Natural killer cell (primary cell): Measurements from ENCODE around the gene TMCO4. TPM values are rescaled to one million over a fixed set of nuclear protein-coding genes. Genes with fewer than 3 reads are reported as not detected.
"Not testable (repeated sequence)": the region's sequence is repeated elsewhere in the genome, so short reads cannot be mapped to it uniquely, and the experiment has no call there.

Source experiments
- ATAC-seq, 3 donors: fragments of 150-1000 bp in 2 of 3; fragments of 200-7000 bp in 1 of 3; cut with Tn5 transposase; 1 replicate in 1 of 3; 2 replicates in 2 of 3; pipeline ENCODE4 v1.10.0; 2021; ENCODE audit warnings: mild to moderate bottlenecking in 2 of 3, moderate library complexity in 2 of 3
- DNase-seq, 2 donors: peaks; one replicate each; pipeline versions ENCODE4 v3.0.0 to v3.0.0-alpha.2; 2013 to 2021; ENCODE audit warnings: mixed read lengths in 1 of 2
- H3K27ac ChIP-seq: one replicate; pipeline ENCODE4 v1.5.1; 2013; ENCODE audit warnings: mild to moderate bottlenecking, low read length
- H3K27me3 ChIP-seq: one replicate; pipeline ENCODE4 v1.6.1; 2013; ENCODE audit warnings: low read length; ENCODE audit not compliant: control insufficient read depth, insufficient read depth
- H3K36me3 ChIP-seq: one replicate; pipeline ENCODE4 v1.6.1; 2013; ENCODE audit warnings: low read length; ENCODE audit not compliant: control insufficient read depth, insufficient read depth
- H3K4me1 ChIP-seq: one replicate; pipeline ENCODE4 v1.6.1; 2013; ENCODE audit warnings: low read length; ENCODE audit not compliant: control insufficient read depth, insufficient read depth
- H3K4me3 ChIP-seq: one replicate; pipeline ENCODE4 v1.5.1; 2013; ENCODE audit warnings: low read length
- H3K9me3 ChIP-seq: one replicate; pipeline ENCODE4 v1.6.1; 2013; ENCODE audit warnings: low read length; ENCODE audit not compliant: control insufficient read depth, insufficient read depth
- H3K27ac Mint-ChIP-seq, 2 donors: one replicate each; pipeline ENCODE4 v1.8.0; 2022; ENCODE audit warnings: mild to moderate bottlenecking in 2 of 2, mixed read lengths in 2 of 2, moderate library complexity in 1 of 2
- H3K27me3 Mint-ChIP-seq, 2 donors: one replicate each; pipeline ENCODE4 v1.8.0; 2022; ENCODE audit warnings: low read depth in 2 of 2, mixed read lengths in 2 of 2
- H3K36me3 Mint-ChIP-seq: one replicate; pipeline ENCODE4 v1.8.0; 2022; ENCODE audit warnings: mixed read lengths
- H3K4me1 Mint-ChIP-seq, 2 donors: one replicate each; pipeline ENCODE4 v1.8.0; 2022; ENCODE audit warnings: mixed read lengths in 2 of 2
- H3K4me3 Mint-ChIP-seq: one replicate; pipeline ENCODE4 v1.8.0; 2022; ENCODE audit warnings: mild to moderate bottlenecking, moderate library complexity, mixed read lengths
- H3K9me3 Mint-ChIP-seq, 2 donors: one replicate each; pipeline ENCODE4 v1.8.0; 2022; ENCODE audit warnings: mixed read lengths in 2 of 2
- CTCF ChIP-seq: fragments of 200-600 bp; IDR thresholded peaks from one replicate; pipeline ENCODE4 v1.8.0; 2022; ENCODE audit warnings: antibody characterized with exemption
- WGBS: methylation state at CpG from one replicate; pipeline ENCODE4 v1.1.7; 2013; ENCODE audit warnings: missing lambda C conversion rate; ENCODE audit not compliant: insufficient coverage; 5-methylcytosine and 5-hydroxymethylcytosine counted together
- intact Hi-C: fragments of 100-400 bp; cut with micrococcal nuclease; formaldehyde crosslinking; loops from one replicate; pipeline ENCODE4 v1.14.2; 2022
- total RNA-seq, 4 donors: library from RNA; stranded (reverse); fragments of 120-200 nt in 1 of 4; gene quantifications; one replicate each; pipeline versions ENCODE4 v1.2.3 to v1.2.4, GENCODE V29; 2013 to 2022

Gene TMCO4
- total RNA-seq, 3 donors from 2014 or later (not counting 1 experiment from before 2014, with no cell fraction given), result 14.2 to 21.5 (median 18.3) TPM

GRCh38 chr1:19817160-19817559 is 17.4 kb upstream of the TMCO4 start:
- no peaks in the 10 kb centered on the region for H3K36me3 ChIP-seq
- no peak for TF ChIP-seq CTCF
- H3K4me3 ChIP-seq, result no peak overlapping the region
- H3K27me3 ChIP-seq, result no peaks in the 10 kb centered on the region
- Mint-ChIP-seq H3K4me3 (no peak overlapping the region), H3K4me1 (no peaks in the 10 kb centered on the region), H3K36me3 (no peaks in the 10 kb centered on the region), H3K27me3 (peaks cover 9 to 13% of the 10 kb centered on the region in 2 donors), H3K27ac (no peak overlapping the region), H3K9me3 (no peaks in the 10 kb centered on the region)
- 91% methylated on average over 5 of the region's 5 CpGs for WGBS
- no peaks in the 10 kb centered on the region for H3K4me1 ChIP-seq
- H3K27ac ChIP-seq, result no peak overlapping the region
- DNase-seq, result no peak
- no peak for ATAC-seq
- no peaks in the 10 kb centered on the region for H3K9me3 ChIP-seq
- intact Hi-C loops, result no loop called here

GRCh38 chr1:19816737-19817086 is 17.0 kb upstream of the TMCO4 start:
- H3K27ac Mint-ChIP-seq, H3K9me3 ChIP-seq, H3K4me1 Mint-ChIP-seq, H3K4me3 ChIP-seq, H3K27ac ChIP-seq, H3K9me3 Mint-ChIP-seq, ATAC-seq, H3K27me3 ChIP-seq, DNase-seq, H3K4me1 ChIP-seq, H3K4me3 Mint-ChIP-seq, H3K27me3 Mint-ChIP-seq, intact Hi-C loops, H3K36me3 ChIP-seq, H3K36me3 Mint-ChIP-seq: not testable (repeated sequence)
- 58% methylated on average over 1 of the region's 1 CpG for WGBS

- Histone ChIP-seq H3K27me3 (no peaks in the 10 kb centered on the region), H3K4me1 (no peaks in the 10 kb centered on the region), H3K9me3 (no peaks in the 10 kb centered on the region), H3K4me3 (no peak overlapping the region), H3K36me3 (no peaks in the 10 kb centered on the region), H3K27ac (no peak overlapping the region)
- Mint-ChIP-seq H3K27ac (no peak overlapping the region), H3K9me3 (no peaks in the 10 kb centered on the region), H3K4me3 (no peak overlapping the region), H3K4me1 (no peaks in the 10 kb centered on the region), H3K36me3 (no peaks in the 10 kb centered on the region), H3K27me3 (peaks cover 3 to 9% of the 10 kb centered on the region in 2 donors)
- no peak for ATAC-seq
- DNase-seq, result no peak
- no peak for TF ChIP-seq CTCF
- intact Hi-C loops, result no loop called here
- WGBS, result 68% methylated on average over 15 of the region's 15 CpGs
These were observed 16.4 kb upstream of the TMCO4 start for GRCh38 chr1:19815801-19816736.

- H3K27me3 ChIP-seq, result no peaks in the 10 kb centered on the region
- Mint-ChIP-seq H3K9me3 (no peaks in the 10 kb centered on the region), H3K36me3 (no peaks in the 10 kb centered on the region), H3K4me1 (no peaks in the 10 kb centered on the region), H3K27me3 (peaks cover 3 to 9% of the 10 kb centered on the region in 2 donors), H3K27ac (no peak within 1 kb of the TSS), H3K4me3 (no peak within 1 kb of the TSS)
- no peak within 1 kb of the TSS for H3K4me3 ChIP-seq
- no peaks in the 10 kb centered on the region for H3K4me1 ChIP-seq
- ATAC-seq (no peak), DNase-seq (no peak)
- no peaks in the 10 kb centered on the region for H3K36me3 ChIP-seq
- TF ChIP-seq CTCF, result no peak
- WGBS, result 94% methylated on average over 19 of the region's 22 CpGs
- H3K27ac ChIP-seq, result no peak within 1 kb of the TSS
- intact Hi-C loops, result no loop called here
- H3K9me3 ChIP-seq, result no peaks in the 10 kb centered on the region
These were observed 15.2 kb upstream of the TMCO4 start, which contains the start of gene RNF186 for GRCh38 chr1:19814681-19815503. TSS of gene RNF186 (minus strand) at chr1:19815283. CDS start at chr1:19815101, 182 bp downstream.
